HepG2 (cell line): ENCODE data around the gene CHST12. TPM values are rescaled to one million over a fixed set of nuclear protein-coding genes. Genes with fewer than 3 reads are reported as not detected.

Experiments used
- CERS6 ChIP-seq: sonication (generic); formaldehyde crosslinking; IDR thresholded peaks from 2 replicates; pipeline ENCODE4 v1.5.0; 2020; ENCODE audit warnings: missing genetic modification reagents
- DZIP1 ChIP-seq: sonication (generic); formaldehyde crosslinking; IDR thresholded peaks from 2 replicates; pipeline ENCODE4 v1.5.0; 2020; ENCODE audit warnings: mild to moderate bottlenecking, missing genetic modification reagents
- ELK4 ChIP-seq: sonication (generic); formaldehyde crosslinking; IDR thresholded peaks from 2 replicates; pipeline ENCODE4 v1.9.0; 2021; ENCODE audit warnings: missing genetic modification reagents, borderline replicate concordance
- ETS1 ChIP-seq: sonication (generic); formaldehyde crosslinking; IDR thresholded peaks from 2 replicates; pipeline ENCODE4 v1.4.0; 2020; ENCODE audit warnings: missing genetic modification reagents
- GATAD1 ChIP-seq: IDR thresholded peaks from 2 replicates; pipeline ENCODE4 v1.6.1; 2016; ENCODE audit warnings: missing genetic modification reagents, missing compliant biosample characterization
- GFI1 ChIP-seq: sonication (generic); formaldehyde crosslinking; IDR thresholded peaks from 2 replicates; pipeline ENCODE4 v1.5.0; 2020; ENCODE audit warnings: missing genetic modification reagents, mild to moderate bottlenecking, borderline replicate concordance
- HNF1B ChIP-seq: sonication (generic); formaldehyde crosslinking; IDR thresholded peaks from 2 replicates; pipeline ENCODE4 v1.5.1; 2020; ENCODE audit warnings: mild to moderate bottlenecking, moderate library complexity, missing genetic modification reagents
- MAFF ChIP-seq: IDR thresholded peaks from 2 replicates; pipeline ENCODE4 v1.6.1; 2011; ENCODE audit warnings: low read depth, low read length, improper control_type of control experiment
- NBN ChIP-seq: fragments of 450-650 bp; conservative IDR thresholded peaks from 2 replicates; pipeline ENCODE4 v1.6.1; 2017
- PRDM15 ChIP-seq: sonication (generic); formaldehyde crosslinking; IDR thresholded peaks from 2 replicates; pipeline ENCODE4 v1.4.0; 2020; ENCODE audit warnings: missing genetic modification reagents
- RXRA ChIP-seq: sonication (generic); formaldehyde crosslinking; IDR thresholded peaks from 2 replicates; pipeline ENCODE4 v1.5.1; 2020; ENCODE audit warnings: missing genetic modification reagents
- SIX1 ChIP-seq: sonication (generic); formaldehyde crosslinking; IDR thresholded peaks from 2 replicates; pipeline ENCODE4 v1.4.0; 2020; ENCODE audit warnings: missing genetic modification reagents, borderline replicate concordance
- SOX6 ChIP-seq, 2 experiments: fragments of 450-650 bp in 1 of 2; sonication (generic) in 1 of 2; formaldehyde crosslinking in 1 of 2; IDR thresholded peaks; 2 replicates each; pipeline versions ENCODE4 v1.4.0 to v1.6.1; 2017 to 2020; ENCODE audit warnings: antibody characterized with exemption in 1 of 2, mild to moderate bottlenecking in 1 of 2, missing genetic modification reagents in 1 of 2
- SP140L ChIP-seq: sonication (generic); formaldehyde crosslinking; IDR thresholded peaks from 2 replicates; pipeline ENCODE4 v1.4.0; 2020; ENCODE audit warnings: missing genetic modification reagents, borderline replicate concordance
- ZFP41 ChIP-seq: sonication (generic); formaldehyde crosslinking; IDR thresholded peaks from 2 replicates; pipeline ENCODE4 v1.4.0; 2020; ENCODE audit warnings: mild to moderate bottlenecking, missing genetic modification reagents, borderline replicate concordance
- ZIK1 ChIP-seq: sonication (generic); formaldehyde crosslinking; IDR thresholded peaks from 2 replicates; pipeline ENCODE4 v1.5.0; 2020; ENCODE audit warnings: mild to moderate bottlenecking, low read depth, missing genetic modification reagents, borderline replicate concordance
- ZNF660 ChIP-seq: sonication (generic); formaldehyde crosslinking; IDR thresholded peaks from 2 replicates; pipeline ENCODE4 v1.5.1; 2020; ENCODE audit warnings: mild to moderate bottlenecking, low read depth, missing genetic modification reagents, borderline replicate concordance
- ZSCAN12 ChIP-seq: sonication (generic); formaldehyde crosslinking; IDR thresholded peaks from 2 replicates; pipeline ENCODE4 v1.9.0; 2021; ENCODE audit warnings: mild to moderate bottlenecking, missing genetic modification reagents
- polyA plus RNA-seq, 8 experiments: library from polyadenylated mRNA; depleted of rRNA in 3 of 8; stranded (reverse) in 7 of 8; unstranded in 1 of 8; fragments of >200 nt; fragmentation: Illumina TruSeq in 4 of 8; extraction: Trizol in 4 of 8; gene quantifications; 2 replicates each; pipeline versions ENCODE4 v1.2.1 to v1.2.3, GENCODE V29; 2011 to 2016; ENCODE audit warnings: low read depth in 4 of 8, missing spikeins in 1 of 8, mixed read lengths in 1 of 8; ENCODE audit not compliant: insufficient read depth in 1 of 8
- total RNA-seq, 5 experiments: library from RNA; depleted of rRNA; stranded (reverse); fragments of >200 nt; fragmentation: Illumina TruSeq; extraction: Trizol; gene quantifications; 2 replicates each; pipeline ENCODE4 v1.2.3, GENCODE V29; 2016; ENCODE audit warnings: low read depth in 1 of 5

Gene CHST12
- total and polyA plus RNA-seq, 2 of the 13 experiments (the other 11 are each of a cell fraction or from before 2014, with no cell fraction given): 6.4 to 15.8 TPM

GRCh38 chr7:2353936-2354185, 49.5 kb upstream of the CHST12 start (continued):
- peak; percentile 71; the same call in 1 of the 2 replicates for TF ChIP-seq PRDM15 (CRISPR knock-in tag)
- TF ChIP-seq SIX1: peak; percentile 29; the same call in 1 of the 2 replicates
- TF ChIP-seq ZSCAN12 (CRISPR knock-in tag): peak; percentile 74
- TF ChIP-seq ELK4 (CRISPR knock-in tag): peak; percentile 22; the same call in 1 of the 2 replicates
- peak; percentile 55; the same call in 1 of the 2 replicates for TF ChIP-seq ZFP41 (CRISPR knock-in tag)
- peak; percentile 95; the same call in 1 of the 2 replicates for TF ChIP-seq ETS1
- no peak for TF ChIP-seq SOX6 (IDR thresholded peaks at IDR 0.05)
- no peak for TF ChIP-seq SOX6 (CRISPR knock-in tag; IDR thresholded peaks at IDR 0.05)
- peak; percentile 81 for TF ChIP-seq DZIP1 (CRISPR knock-in tag)
- TF ChIP-seq RXRA (CRISPR knock-in tag): peak; percentile 74
- peak; percentile 80 for TF ChIP-seq HNF1B (CRISPR knock-in tag)
- TF ChIP-seq GFI1: no peak
- TF ChIP-seq SP140L (CRISPR knock-in tag): 0 out of 2 replicates have a peak, but pooled peaks have one; percentile 48
- peak; percentile 50 for TF ChIP-seq GATAD1
- peak; percentile 86; the same call in 1 of the 2 replicates for TF ChIP-seq CERS6 (CRISPR knock-in tag)
- TF ChIP-seq ZNF660: no peak; the same call in 1 of the 2 replicates
- TF ChIP-seq ZIK1 (CRISPR knock-in tag): 0 out of 2 replicates have a peak, but pooled peaks have one; percentile 81
- TF ChIP-seq MAFF: no peak
- no peak for TF ChIP-seq NBN
